ENCODE data around the gene RNFT2.

Gene RNFT2

GRCh38 chr12:116882742-116883141 is 144.6 kb downstream of the RNFT2 start:
- peaks cover 70% of the 10 kb centered on the region for H3K27me3 ChIP-seq

GRCh38 chr12:116884871-116885270 is 146.8 kb downstream of the RNFT2 start:
- peak overlapping the region; percentile 47 for H3K27ac ChIP-seq
- no peaks in the 10 kb centered on the region for H3K9me3 ChIP-seq
- H3K4me3 ChIP-seq (ENCODE audit: low read depth in 1 of 2, low read length in 1 of 2), result no peak overlapping the region
- no peaks in the 10 kb centered on the region for H3K36me3 ChIP-seq
- H3K4me1 ChIP-seq (ENCODE audit: control insufficient read depth in 1 of 2, insufficient read depth in 1 of 2, low read depth in 1 of 2, low read length in 1 of 2), result peaks cover 43 to 71% of the 10 kb centered on the region in 2 experiments
- no peak for TF ChIP-seq CTCF (IDR thresholded peaks at IDR 0.05)
- H3K27me3 ChIP-seq, result peaks cover 48% of the 10 kb centered on the region

More at GRCh38 chr12:116882742-116883141, 144.6 kb downstream of the RNFT2 start:
- Histone ChIP-seq H3K27ac (no peak overlapping the region), H3K9me3 (no peaks in the 10 kb centered on the region), H3K36me3 (no peaks in the 10 kb centered on the region), H3K4me1 (ENCODE audit: control insufficient read depth in 1 of 2, insufficient read depth in 1 of 2, low read depth in 1 of 2, low read length in 1 of 2) (peaks cover 44 to 65% of the 10 kb centered on the region in 2 experiments), H3K4me3 (ENCODE audit: low read depth in 1 of 2, low read length in 1 of 2) (no peak overlapping the region)
- TF ChIP-seq CTCF (IDR thresholded peaks at IDR 0.05), result no peak

- no peaks in the 10 kb centered on the region for H3K36me3 ChIP-seq
- H3K9me3 ChIP-seq, result no peaks in the 10 kb centered on the region
- H3K27ac ChIP-seq, result peak overlapping the region; percentile 48
- peaks cover 42% of the 10 kb centered on the region for H3K27me3 ChIP-seq
- no peak for TF ChIP-seq CTCF (IDR thresholded peaks at IDR 0.05)
- H3K4me1 ChIP-seq (ENCODE audit: control insufficient read depth in 1 of 2, insufficient read depth in 1 of 2, low read depth in 1 of 2, low read length in 1 of 2), result peaks cover 43 to 67% of the 10 kb centered on the region in 2 experiments
- no peak overlapping the region for H3K4me3 ChIP-seq (ENCODE audit: low read depth in 1 of 2, low read length in 1 of 2)
Measured at GRCh38 chr12:116885491-116885890, 147.4 kb downstream of the RNFT2 start.

- no peak for TF ChIP-seq CTCF (IDR thresholded peaks at IDR 0.05)
- Histone ChIP-seq H3K27me3 (peaks cover 36% of the 10 kb centered on the region), H3K27ac (no peak overlapping the region), H3K9me3 (no peaks in the 10 kb centered on the region), H3K36me3 (no peaks in the 10 kb centered on the region), H3K4me3 (ENCODE audit: low read depth in 1 of 2, low read length in 1 of 2) (no peak overlapping the region), H3K4me1 (ENCODE audit: control insufficient read depth in 1 of 2, insufficient read depth in 1 of 2, low read depth in 1 of 2, low read length in 1 of 2) (peaks cover 32 to 54% of the 10 kb centered on the region in 2 experiments)
Measured at GRCh38 chr12:116887244-116887643, 149.1 kb downstream of the RNFT2 start.

- no peak overlapping the region for H3K27ac ChIP-seq
- H3K4me1 ChIP-seq (ENCODE audit: control insufficient read depth in 1 of 2, insufficient read depth in 1 of 2, low read depth in 1 of 2, low read length in 1 of 2), result peaks cover 29 to 51% of the 10 kb centered on the region in 2 experiments
- no peaks in the 10 kb centered on the region for H3K36me3 ChIP-seq
- TF ChIP-seq CTCF (IDR thresholded peaks at IDR 0.05), result no peak
- no peak overlapping the region for H3K4me3 ChIP-seq (ENCODE audit: low read depth in 1 of 2, low read length in 1 of 2)
- no peaks in the 10 kb centered on the region for H3K9me3 ChIP-seq
- H3K27me3 ChIP-seq, result peaks cover 32% of the 10 kb centered on the region
Measured at GRCh38 chr12:116887897-116888296, 149.8 kb downstream of the RNFT2 start.

- no peaks in the 10 kb centered on the region for H3K9me3 ChIP-seq
- no peak overlapping the region for H3K4me3 ChIP-seq (ENCODE audit: low read depth in 1 of 2, low read length in 1 of 2)
- peaks cover 27% of the 10 kb centered on the region for H3K27me3 ChIP-seq
- TF ChIP-seq CTCF (IDR thresholded peaks at IDR 0.05), result no peak
- H3K27ac ChIP-seq, result no peak overlapping the region
- no peaks in the 10 kb centered on the region for H3K36me3 ChIP-seq
- peaks cover 22 to 39% of the 10 kb centered on the region in 2 experiments for H3K4me1 ChIP-seq (ENCODE audit: control insufficient read depth in 1 of 2, insufficient read depth in 1 of 2, low read depth in 1 of 2, low read length in 1 of 2)
Measured at GRCh38 chr12:116890330-116890729, 152.2 kb downstream of the RNFT2 start.
